ENCODE measurements around the gene DDX41. TPM values are rescaled to one million over a fixed set of nuclear protein-coding genes. Genes with fewer than 3 reads are reported as not detected.

Gene DDX41
- total RNA-seq, 2 experiments from 2014 or later, result 211 to 220 TPM

DNA sequence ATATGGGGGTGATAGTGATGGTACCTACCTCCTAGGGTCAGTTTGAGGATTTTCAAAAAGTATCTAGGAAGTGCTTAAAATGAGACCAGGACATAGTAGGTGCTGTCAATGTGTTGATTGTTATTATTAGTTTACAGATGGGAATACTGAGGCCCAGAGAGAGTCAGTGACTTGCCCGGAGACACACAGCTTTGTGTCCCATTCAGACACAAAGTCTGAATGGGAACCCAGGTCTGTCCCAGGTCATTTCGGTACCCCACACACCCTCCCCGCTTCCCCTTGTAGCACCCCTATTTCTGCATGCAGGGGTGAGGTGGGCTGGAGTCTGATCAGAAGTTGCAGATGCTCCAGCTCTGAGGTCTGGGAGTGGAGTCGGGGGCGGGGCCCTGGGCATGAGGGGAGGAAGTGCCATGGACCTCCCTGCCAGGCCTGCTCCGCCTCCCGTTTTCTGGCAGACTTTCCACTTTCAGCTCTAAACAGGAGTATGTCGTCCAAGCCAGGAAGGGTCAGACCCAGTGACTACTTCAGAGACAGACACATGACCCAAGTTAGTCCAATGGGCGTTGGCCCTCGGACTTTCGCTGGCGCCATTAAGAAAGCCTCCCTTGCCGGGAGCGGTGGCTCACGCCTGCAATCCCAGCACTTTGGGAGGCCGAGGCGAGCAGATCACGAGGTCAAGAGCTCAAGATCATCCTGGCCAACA lies 40.1 kb downstream of the DDX41 start:
- Mint-ChIP-seq H3K27me3 (no peaks in the 10 kb centered on the region), H3K9me3 (no peaks in the 10 kb centered on the region), H3K4me1 (peaks cover 58% of the 10 kb centered on the region), H3K4me3 (no peak overlapping the region), H3K36me3 (peaks cover 12% of the 10 kb centered on the region), H3K27ac (peak overlapping the region; percentile 90)
- DNase-seq, result no peak

DNA sequence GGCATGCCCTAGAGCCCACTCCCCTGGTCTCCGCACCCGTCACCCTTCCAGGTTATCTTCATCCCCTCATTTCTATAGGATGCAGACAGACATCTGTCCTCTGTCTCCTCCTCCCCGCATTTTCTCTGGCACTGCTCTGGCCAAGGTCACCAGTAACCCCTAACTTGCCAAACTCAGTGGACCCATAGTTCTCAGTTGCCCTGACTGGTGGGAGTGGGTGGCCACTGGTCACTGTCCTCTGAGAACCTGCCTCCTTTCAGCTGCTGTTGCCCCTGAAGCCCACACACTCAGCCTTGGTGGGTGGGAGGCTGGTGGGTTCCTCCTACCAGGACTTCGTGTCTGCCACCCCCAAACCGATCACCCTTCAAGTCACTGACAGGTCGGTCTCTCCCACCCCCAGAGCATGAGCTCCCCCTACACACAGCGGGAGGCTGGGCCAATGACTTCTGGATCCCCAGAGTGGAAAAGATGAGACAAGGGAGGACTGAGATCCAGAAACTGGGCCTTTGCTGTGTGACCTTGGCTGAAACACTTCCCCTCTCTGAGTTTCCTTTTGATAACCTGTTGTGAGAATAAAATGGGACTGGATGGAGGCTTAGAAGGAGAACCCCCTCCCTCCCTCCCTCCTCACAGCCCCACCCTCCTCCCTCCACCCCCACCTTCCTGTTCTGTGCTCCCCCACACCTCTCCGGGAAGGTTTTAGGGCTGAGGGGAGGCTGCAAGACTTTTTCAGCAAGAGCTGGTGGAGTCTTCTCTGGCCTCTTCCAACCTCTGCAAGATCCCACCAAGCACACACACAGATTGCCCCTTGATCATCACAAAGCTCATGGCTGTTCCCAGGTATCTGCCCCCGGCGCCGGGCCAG lies 41.0 kb downstream of the DDX41 start:
- H3K27me3 Mint-ChIP-seq, result no peaks in the 10 kb centered on the region
- peak overlapping the region; percentile 13 for H3K4me3 Mint-ChIP-seq
- no peaks in the 10 kb centered on the region for H3K9me3 Mint-ChIP-seq
- DNase-seq, result peak; percentile 64
- peaks cover 67% of the 10 kb centered on the region for H3K4me1 Mint-ChIP-seq
- peak overlapping the region; percentile 90 for H3K27ac Mint-ChIP-seq
- peaks cover 16% of the 10 kb centered on the region for H3K36me3 Mint-ChIP-seq

- peak overlapping the region; percentile 65 for H3K27ac Mint-ChIP-seq
- H3K9me3 Mint-ChIP-seq, result no peaks in the 10 kb centered on the region
- H3K4me1 Mint-ChIP-seq, result peaks cover 68% of the 10 kb centered on the region
- no peak for DNase-seq
- peaks cover 16% of the 10 kb centered on the region for H3K36me3 Mint-ChIP-seq
- no peaks in the 10 kb centered on the region for H3K27me3 Mint-ChIP-seq
- no peak overlapping the region for H3K4me3 Mint-ChIP-seq
These were observed 41.8 kb downstream of the DDX41 start for GRCh38 chr5:177474846-177475562.

GRCh38 chr5:177474002-177474476 lies 42.7 kb downstream of the DDX41 start:
- Mint-ChIP-seq H3K4me1 (peaks cover 61% of the 10 kb centered on the region), H3K4me3 (peak overlapping the region; percentile 79), H3K27ac (peak overlapping the region; percentile 70), H3K27me3 (no peaks in the 10 kb centered on the region), H3K36me3 (peaks cover 14% of the 10 kb centered on the region), H3K9me3 (no peaks in the 10 kb centered on the region)
- no peak for DNase-seq

DNA sequence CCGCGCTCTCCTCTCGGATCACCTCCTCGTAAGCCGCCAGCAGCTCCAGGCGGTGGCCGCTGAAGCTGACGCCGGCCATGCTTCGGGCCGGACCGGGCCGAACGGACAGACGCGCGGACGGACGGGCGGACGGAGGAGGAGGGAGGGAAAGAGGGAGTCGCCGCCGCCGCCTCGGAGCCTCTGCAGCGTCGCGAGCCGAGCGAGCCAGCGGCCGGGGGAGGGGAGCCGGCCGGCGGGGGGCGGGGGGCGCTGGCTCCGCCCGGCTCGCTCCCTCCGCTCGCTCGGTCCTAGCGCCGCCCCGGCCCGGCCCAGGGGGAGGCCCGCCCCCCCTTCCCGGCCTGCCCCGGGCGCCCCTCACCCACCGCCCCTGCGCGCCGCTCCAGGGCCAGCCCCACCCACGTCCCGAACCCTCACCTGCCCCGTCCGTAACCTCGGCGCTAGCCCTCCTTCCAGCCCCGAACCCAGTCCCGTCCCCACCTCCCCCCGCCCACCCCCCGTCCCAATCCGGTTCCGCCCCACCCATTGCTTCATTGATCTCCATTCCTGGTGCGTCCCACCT lies 43.2 kb downstream of the DDX41 start, which contains the start of gene DBN1:
Gene DBN1, minus strand, starts transcription at position 192 of the 559 bp plus-strand sequence. Its CDS starts 113 bp downstream, at position 79.
- no peaks in the 10 kb centered on the region for H3K27me3 Mint-ChIP-seq
- peaks cover 56% of the 10 kb centered on the region for H3K4me1 Mint-ChIP-seq
- peak within 1 kb of the TSS; percentile 89 for H3K27ac Mint-ChIP-seq
- peaks cover 12% of the 10 kb centered on the region for H3K36me3 Mint-ChIP-seq
- H3K9me3 Mint-ChIP-seq, result no peaks in the 10 kb centered on the region
- DNase-seq, result peak; percentile 59
- peak within 1 kb of the TSS; percentile 85 for H3K4me3 Mint-ChIP-seq

DNA sequence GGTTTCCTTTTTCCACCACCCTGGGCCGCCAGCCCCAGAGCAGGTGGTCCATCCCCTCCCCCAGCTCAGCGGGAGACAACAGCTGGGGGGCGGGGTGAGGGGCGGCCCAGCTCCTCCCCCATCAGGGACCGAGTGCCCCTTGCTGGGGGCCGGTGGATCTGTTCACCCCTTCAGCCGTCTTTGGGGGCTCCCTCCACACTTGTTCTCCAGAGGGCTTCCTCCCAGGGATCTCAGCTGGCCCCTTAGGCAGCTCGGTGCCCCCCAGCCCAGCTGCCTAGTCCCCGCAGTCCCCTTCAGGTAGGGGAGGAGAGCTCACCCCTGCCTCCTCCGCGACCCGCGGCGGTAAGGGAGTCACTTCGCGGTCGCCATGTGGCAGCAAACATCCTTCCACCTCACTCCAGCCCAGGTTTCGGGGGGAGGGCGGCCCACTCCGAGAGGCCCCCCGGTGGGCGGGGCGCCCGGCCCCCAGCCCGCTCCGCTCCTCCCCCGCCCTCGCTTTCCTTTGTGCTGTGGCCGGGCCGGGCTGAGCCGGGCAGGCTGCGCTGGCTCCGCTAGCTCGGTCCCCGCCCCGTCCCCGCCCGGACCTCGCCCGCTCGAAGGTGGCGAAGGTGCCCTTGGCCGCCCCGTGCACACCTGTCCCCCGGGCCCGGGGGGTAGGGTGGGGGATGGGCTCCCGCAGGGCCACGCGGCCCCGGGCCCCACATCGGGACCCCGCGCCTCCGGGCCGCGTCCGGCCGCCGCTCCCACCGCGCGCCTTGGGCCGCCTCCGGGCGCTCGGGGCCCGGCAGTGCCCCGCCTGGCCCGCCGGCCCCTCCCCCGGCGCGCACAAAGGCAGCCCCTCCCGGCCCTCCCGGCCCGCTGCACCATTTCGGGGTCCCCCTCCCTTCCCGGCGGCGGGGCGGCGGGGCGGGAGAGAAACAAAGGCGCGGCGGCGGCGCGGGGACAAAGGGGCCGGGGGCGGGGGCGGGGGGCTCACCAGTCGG lies 44.0 kb downstream of the DDX41 start:
- H3K4me3 Mint-ChIP-seq, result peak overlapping the region; percentile 85
- H3K27me3 Mint-ChIP-seq, result no peaks in the 10 kb centered on the region
- peak overlapping the region; percentile 89 for H3K27ac Mint-ChIP-seq
- peaks cover 16% of the 10 kb centered on the region for H3K36me3 Mint-ChIP-seq
- peaks cover 50% of the 10 kb centered on the region for H3K4me1 Mint-ChIP-seq
- no peaks in the 10 kb centered on the region for H3K9me3 Mint-ChIP-seq
- peak; percentile 90 for DNase-seq

- no peaks in the 10 kb centered on the region for H3K27me3 Mint-ChIP-seq
- peaks cover 24% of the 10 kb centered on the region for H3K36me3 Mint-ChIP-seq
- H3K4me3 Mint-ChIP-seq, result peak overlapping the region; percentile 85
- peak; percentile 77 for DNase-seq
- peaks cover 47% of the 10 kb centered on the region for H3K4me1 Mint-ChIP-seq
- peak overlapping the region; percentile 89 for H3K27ac Mint-ChIP-seq
- no peaks in the 10 kb centered on the region for H3K9me3 Mint-ChIP-seq
These were observed 45.0 kb downstream of the DDX41 start for GRCh38 chr5:177471610-177472356.

GRCh38 chr5:177470759-177471536 lies 45.8 kb downstream of the DDX41 start:
- H3K4me1 Mint-ChIP-seq, result peaks cover 40% of the 10 kb centered on the region
- no peaks in the 10 kb centered on the region for H3K9me3 Mint-ChIP-seq
- H3K27me3 Mint-ChIP-seq, result no peaks in the 10 kb centered on the region
- peak overlapping the region; percentile 85 for H3K4me3 Mint-ChIP-seq
- peaks cover 31% of the 10 kb centered on the region for H3K36me3 Mint-ChIP-seq
- H3K27ac Mint-ChIP-seq, result peak overlapping the region; percentile 89
- no peak for DNase-seq

DNA sequence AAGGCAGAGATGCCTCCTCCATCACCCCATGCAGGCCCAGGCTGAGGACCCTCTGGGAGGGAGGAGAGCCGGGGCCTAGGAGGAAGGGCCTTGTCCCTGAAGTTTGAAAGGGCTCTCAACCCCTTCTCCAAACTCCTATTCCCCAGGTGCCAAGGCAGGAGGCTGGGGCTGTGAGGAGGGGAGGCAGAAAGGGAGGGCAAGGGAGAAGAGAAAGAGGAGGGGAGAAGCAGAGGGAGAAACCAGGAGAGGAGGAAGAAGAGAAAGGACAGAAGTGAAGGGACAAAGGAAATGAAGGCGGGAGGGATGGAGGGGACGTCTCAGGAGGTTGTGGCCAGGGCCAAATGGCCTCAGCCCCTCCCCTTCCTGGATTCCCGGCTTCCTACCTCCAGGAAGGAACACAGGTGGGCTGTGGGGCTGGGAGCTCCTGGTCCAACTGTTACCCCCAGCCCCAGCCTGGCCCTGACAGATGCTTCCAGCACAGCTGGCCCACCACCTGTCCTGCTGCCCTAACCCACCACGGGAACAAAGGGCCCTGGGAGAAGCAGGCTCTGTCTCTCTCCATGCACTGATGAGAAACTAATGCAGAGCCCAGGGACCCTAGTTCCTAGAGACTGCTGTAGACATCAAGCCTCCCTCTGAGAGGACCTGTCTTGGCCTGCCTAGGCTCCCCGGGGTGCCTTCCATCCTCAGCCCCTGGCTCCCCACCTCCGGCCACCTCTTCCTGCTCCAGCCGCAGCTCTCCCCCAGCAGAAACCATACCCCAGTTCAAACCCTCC lies 46.8 kb downstream of the DDX41 start:
- no peaks in the 10 kb centered on the region for H3K27me3 Mint-ChIP-seq
- no peak for DNase-seq
- peaks cover 2% of the 10 kb centered on the region for H3K9me3 Mint-ChIP-seq
- H3K4me1 Mint-ChIP-seq, result peaks cover 31% of the 10 kb centered on the region
- H3K27ac Mint-ChIP-seq, result peak overlapping the region; percentile 89
- H3K36me3 Mint-ChIP-seq, result peaks cover 41% of the 10 kb centered on the region
- H3K4me3 Mint-ChIP-seq, result peak overlapping the region; percentile 60

- peaks cover 41% of the 10 kb centered on the region for H3K36me3 Mint-ChIP-seq
- peaks cover 23% of the 10 kb centered on the region for H3K4me1 Mint-ChIP-seq
- no peak for DNase-seq
- H3K4me3 Mint-ChIP-seq, result peak overlapping the region; percentile 18
- peaks cover 2% of the 10 kb centered on the region for H3K9me3 Mint-ChIP-seq
- no peak overlapping the region for H3K27ac Mint-ChIP-seq
- no peaks in the 10 kb centered on the region for H3K27me3 Mint-ChIP-seq
These were observed 47.8 kb downstream of the DDX41 start for GRCh38 chr5:177468685-177469628.

- no peaks in the 10 kb centered on the region for H3K27me3 Mint-ChIP-seq
- peaks cover 21% of the 10 kb centered on the region for H3K4me1 Mint-ChIP-seq
- no peak overlapping the region for H3K4me3 Mint-ChIP-seq
- H3K36me3 Mint-ChIP-seq, result peaks cover 46% of the 10 kb centered on the region
- H3K27ac Mint-ChIP-seq, result no peak overlapping the region
- peaks cover 2% of the 10 kb centered on the region for H3K9me3 Mint-ChIP-seq
- no peak for DNase-seq
These were observed 48.5 kb downstream of the DDX41 start for GRCh38 chr5:177468329-177468684.
